HG03039 (cell line): ENCODE data around the gene LRP2.

Experiments
- ATAC-seq: cut with Tn5 transposase; IDR thresholded peaks from one replicate; pipeline ENCODE4 v1.9.1; 2021; ENCODE audit warnings: mild to moderate bottlenecking, moderate library complexity; ENCODE audit not compliant: unreplicated experiment

LRP2 gene

DNA sequence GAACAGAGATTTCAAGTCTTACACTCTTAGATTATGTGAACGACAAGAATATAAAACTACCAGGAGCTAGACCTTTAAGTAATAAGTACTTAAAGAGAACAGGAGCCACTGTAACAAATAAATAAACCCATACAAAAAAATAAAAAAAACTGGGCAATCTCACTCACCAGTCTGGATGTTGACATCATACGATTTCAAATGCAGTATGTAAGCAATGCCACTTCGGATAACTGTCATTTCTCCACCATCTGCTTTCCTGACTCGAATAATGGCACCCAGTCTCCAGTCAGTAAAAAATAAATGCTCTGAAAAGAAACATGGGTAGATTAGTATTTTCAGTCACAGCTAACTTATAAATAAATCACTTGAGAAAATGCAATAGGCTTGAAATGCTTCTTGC, 115.1 kb downstream of the LRP2 start:
- no peak for ATAC-seq

- ATAC-seq = no peak
Observed at GRCh38 chr2:169240405-169240804, 121.9 kb downstream of the LRP2 start.

DNA sequence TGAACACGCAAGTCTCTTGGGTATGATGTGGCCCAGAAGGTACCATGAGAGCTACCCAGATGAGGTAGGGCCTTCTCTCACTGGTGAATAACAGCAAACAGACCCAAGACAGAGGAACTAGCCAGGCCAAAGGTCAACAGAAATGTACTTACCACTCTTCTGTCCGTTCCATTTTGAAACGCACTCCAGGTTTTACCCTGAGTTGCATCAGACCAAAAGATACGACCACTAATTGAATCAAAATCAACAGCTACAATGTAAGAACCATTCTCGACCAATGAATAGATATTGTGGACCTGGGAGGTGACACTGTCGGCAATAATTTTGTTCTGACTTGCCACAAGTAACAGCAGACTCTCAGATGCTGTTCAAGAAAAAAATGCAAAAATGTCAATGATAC, 124.4 kb downstream of the LRP2 start:
- no peak for ATAC-seq

DNA sequence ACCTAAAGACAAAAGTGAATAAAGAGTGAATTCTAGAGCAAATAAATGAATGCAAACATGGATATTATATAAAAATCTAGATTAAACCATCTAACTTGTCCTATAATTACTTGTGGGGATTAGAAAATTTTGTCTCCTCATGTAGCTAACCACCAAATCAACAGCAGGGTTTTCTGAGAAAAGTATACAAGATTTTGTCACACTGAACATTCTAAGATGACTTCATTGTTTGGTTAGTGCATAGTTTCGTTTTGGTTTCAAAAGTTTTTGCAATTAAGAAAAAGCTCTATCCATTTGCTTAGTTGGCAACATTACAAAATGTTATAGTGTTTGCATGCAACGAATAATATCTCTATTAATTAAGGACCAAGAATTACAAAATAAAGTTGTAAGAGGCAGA, 125.0 kb downstream of the LRP2 start:
- ATAC-seq = no peak

DNA sequence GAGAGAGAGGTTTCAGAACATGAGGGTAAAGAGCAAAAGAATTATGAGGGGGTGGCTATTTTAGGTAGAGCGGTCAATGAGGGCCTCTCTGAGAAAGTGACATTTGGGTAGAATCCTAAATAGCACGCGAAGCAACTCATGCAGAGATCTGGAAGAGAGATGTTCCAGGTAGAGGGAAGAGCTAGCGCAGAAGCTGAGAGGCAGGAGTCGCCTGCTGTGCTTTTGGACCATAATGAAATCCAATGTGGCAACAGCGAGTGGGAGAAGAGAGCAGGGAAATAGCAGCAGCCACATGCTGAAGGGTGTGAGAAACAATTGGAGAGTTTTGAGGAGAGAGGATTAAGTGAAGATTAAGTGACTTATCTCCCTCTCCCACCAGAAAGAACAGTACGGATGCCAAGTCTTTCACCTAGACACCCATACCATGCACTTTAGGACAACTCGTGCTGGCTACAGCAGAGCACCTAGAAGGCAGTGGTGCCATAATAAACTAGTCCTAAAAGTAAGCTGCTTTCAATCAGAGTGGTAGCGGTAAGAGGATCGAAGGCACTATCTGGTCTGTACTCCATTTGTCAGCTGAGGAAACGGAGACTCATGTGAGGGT, 129.7 kb downstream of the LRP2 start:
- ATAC-seq = no peak

DNA sequence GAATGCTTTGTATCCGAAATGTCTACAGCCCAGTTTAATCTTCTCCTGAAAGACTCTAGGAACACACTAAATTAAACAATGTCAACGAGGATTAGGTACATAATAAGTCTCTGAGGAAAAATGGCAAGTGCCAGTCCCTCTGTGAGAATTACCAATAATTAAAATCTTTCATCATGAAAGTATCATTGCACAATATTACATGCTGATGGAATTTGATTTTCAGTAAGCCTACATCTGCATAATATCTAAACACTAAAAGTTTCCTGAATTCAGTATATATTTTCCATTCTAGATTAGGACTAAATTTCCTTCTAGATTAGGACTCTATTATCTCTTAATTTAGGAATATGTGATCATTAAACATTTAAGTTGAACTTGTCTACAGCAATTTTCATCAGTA, 132.1 kb downstream of the LRP2 start:
- no peak for ATAC-seq

GRCh38 chr2:169229590-169229989, 132.7 kb downstream of the LRP2 start:
- no peak for ATAC-seq

- no peak for ATAC-seq
Observed at GRCh38 chr2:169225906-169226305, 136.4 kb downstream of the LRP2 start.

DNA sequence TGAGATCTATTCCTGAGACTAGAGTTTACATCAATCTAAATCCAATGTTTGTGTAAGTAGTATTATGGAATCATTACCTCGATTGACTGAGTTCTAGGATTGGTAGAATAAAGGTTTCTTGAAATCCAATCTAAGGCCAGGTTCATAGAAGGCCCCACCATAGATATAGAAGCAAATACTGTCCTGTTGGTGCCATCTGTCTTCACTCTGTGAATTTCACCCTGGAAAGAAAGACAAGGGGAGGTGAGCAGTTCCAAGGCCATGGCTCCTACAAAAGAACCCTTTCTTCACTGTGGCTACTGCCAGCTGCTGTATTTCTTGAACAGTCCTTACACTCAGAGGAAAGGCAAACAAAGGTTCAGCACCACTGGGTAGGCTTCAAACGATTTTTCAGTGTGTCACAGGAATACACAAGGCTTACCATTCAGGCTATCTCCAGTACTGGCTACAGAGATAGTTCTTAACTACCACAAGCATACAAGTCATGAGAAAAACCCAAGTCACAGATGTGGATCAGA, 137.0 kb downstream of the LRP2 start:
- no peak for ATAC-seq

GRCh38 chr2:169222665-169223064, 139.7 kb downstream of the LRP2 start:
- no peak for ATAC-seq

DNA sequence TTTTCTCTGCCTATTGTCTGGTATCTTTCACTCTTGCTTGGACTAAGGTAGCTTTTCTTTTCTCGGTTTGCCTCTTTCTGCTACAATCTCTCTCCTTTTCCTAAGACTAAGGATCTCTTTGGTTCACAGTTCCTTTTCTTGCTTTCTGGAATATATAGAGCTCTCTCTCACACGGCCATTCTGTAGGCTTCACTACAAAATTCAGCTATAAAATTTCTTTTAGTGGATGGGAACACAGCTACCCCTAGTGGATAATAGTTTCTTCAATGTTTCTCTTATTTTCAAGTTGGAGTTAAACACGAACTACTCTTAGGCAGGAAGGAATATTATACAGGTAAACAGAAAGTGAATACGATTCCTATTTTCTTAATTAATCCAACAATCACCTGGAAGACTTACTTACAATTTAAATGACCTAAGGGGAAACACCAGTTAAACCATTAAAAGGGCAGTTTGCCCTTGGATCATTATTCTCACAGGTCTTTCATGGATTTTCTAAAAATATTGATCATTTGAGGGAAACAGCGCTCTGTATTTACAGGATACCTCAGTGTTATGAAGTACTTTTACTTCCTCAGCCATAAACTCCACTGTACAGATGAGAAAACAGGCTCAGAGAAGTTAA, 140.5 kb downstream of the LRP2 start:
- no peak for ATAC-seq

DNA sequence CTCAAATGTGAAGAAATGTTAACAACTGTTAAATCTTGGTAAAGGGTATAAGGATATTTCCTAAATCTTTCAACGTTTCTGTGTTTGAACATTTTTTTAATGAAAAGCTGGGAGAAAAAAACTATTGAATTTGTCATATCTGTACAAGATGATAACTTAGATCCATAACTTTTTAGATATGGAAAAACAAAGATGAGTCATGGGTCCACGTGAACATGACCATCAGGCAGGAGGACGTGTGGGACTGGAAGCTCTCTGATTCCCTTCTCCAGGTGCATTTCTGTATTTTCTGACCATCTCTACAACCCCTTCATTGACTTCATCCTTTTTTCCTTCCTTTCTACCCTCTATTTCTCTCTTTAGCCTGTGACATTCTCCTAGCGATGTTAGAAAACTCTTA, 151.4 kb downstream of the LRP2 start:
- ATAC-seq = no peak

DNA sequence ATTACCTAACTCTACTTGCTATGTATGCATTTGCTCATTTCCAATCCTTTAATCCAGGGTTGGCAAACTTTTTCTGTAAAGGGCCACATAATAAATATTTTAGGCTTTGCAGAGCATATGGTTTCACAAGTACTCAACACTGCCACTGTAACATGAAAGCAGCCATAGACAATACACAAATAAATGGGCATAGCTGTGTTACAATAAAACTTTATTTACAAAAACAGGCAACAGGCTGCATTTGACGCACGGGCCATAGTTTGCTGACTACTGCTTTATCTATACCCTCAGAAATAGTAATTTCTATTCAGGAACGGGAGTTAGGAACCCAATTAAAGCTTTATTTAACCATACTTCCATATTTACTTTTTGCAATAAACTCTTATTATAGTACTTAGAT, 154.3 kb downstream of the LRP2 start:
- no peak for ATAC-seq

DNA sequence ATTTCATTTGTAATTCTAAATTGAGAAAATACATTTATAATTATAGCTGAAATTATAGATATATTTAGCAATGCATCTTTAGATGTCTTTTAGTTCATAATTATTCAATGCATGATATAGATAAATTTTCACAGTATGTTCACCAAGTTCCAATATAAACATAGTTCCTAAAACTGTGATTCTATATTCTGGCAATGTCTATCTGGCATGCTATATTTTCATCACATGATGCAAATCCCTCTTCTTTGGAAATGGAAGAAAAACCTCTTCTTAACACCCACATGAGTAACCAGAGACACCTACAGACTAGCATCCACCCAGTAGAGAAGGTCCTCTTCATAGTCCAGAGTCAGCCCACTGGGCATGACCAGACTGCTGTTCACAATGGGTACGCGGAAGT, 157.2 kb downstream of the LRP2 start:
- no peak for ATAC-seq

GRCh38 chr2:169203952-169204351, 158.4 kb downstream of the LRP2 start:
- ATAC-seq = no peak

GRCh38 chr2:169200756-169201155, 161.6 kb downstream of the LRP2 start:
- no peak for ATAC-seq

- no peak for ATAC-seq
Observed at GRCh38 chr2:169193618-169194017, 168.7 kb downstream of the LRP2 start.

DNA sequence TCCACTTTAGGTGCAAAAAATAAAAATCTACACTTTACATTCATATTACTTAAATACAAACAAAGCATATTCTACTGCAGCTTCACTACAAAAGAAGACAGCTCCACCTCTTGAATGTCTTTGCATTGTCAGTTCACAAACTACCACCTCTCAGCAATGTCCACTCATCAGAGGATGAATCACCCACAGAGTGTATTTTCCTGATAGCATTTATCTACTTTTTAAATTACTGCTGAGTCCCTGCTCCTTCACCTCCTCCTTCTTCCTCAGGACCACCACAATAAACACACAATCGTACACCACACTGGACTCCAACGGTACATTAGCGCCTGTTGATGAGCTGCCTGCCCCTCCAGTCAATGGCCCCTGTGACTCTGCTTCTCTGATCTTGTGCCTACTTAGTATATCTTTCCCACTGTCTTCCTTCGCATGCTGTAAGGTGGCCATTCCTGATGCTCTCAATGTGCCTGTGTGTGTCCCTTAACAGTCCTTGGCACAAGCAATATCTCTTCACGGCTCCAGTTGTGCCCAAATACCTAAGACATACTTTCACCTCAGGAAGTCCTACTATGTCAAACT, 172.0 kb downstream of the LRP2 start:
- ATAC-seq = no peak

GRCh38 chr2:169189132-169189531, 173.2 kb downstream of the LRP2 start:
- ATAC-seq = no peak

- ATAC-seq = no peak
Observed at GRCh38 chr2:169185711-169186110, 176.6 kb downstream of the LRP2 start.

DNA sequence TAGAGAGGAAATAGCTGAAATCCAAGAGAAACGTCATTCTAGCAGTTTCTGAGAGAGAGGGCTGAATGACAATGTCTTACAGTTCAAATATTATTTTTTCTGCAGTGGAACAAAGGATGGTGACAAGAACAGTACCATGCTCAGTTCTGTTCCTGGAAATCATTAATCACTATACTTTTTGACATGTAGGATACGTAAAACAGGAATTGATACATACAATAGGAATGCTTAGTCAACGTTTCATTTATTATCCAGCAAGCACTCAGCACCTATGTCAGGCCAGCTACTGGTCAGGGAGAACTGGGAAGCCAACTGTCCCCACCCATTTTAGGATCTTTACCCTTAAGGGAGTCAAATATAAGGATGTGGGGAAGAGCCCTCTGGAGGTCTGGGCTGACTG, 178.3 kb downstream of the LRP2 start:
- no peak for ATAC-seq

GRCh38 chr2:169182573-169182972, 179.8 kb downstream of the LRP2 start:
- ATAC-seq = no peak
